Upper lobe of left lung (tissue), 6 donors: Measurements from ENCODE around the gene ZNF84. TPM values are rescaled to one million over a fixed set of nuclear protein-coding genes. Genes with fewer than 3 reads are reported as not detected.

Source experiments
- ATAC-seq, 2 donors: fragments of 200-7000 bp; cut with Tn5 transposase; one replicate each; pipeline ENCODE4 v1.9.1; 2022; ENCODE audit warnings: mild to moderate bottlenecking in 2 of 2, moderate library complexity in 2 of 2; ENCODE audit not compliant: low FRiP score in 2 of 2
- DNase-seq, 2 donors: peaks; one replicate each; pipeline ENCODE4 v3.0.0-alpha.2; 2019 to 2020
- H3K27ac ChIP-seq, 4 donors: fragments of 200-600 bp; sonication (generic); one replicate each; pipeline ENCODE4 v1.5.1; 2016 to 2019
- H3K27me3 ChIP-seq, 4 donors: fragments of 200-600 bp; sonication (generic); one replicate each; pipeline ENCODE4 v1.5.1; 2017 to 2019
- H3K36me3 ChIP-seq, 4 donors: fragments of 200-600 bp; sonication (generic); one replicate each; pipeline ENCODE4 v1.5.1; 2016 to 2019
- H3K4me1 ChIP-seq, 4 donors: fragments of 200-600 bp; sonication (generic); one replicate each; pipeline ENCODE4 v1.5.1; 2018 to 2019
- H3K4me3 ChIP-seq, 4 donors: fragments of 200-600 bp; sonication (generic); one replicate each; pipeline ENCODE4 v1.5.1; 2017 to 2019; ENCODE audit warnings: mild to moderate bottlenecking in 2 of 4, moderate library complexity in 1 of 4
- H3K9me3 ChIP-seq, 4 donors: fragments of 200-600 bp; sonication (generic); one replicate each; pipeline ENCODE4 v1.5.1; 2018 to 2019
- EP300 ChIP-seq, 4 donors: sonication (generic); formaldehyde crosslinking; IDR thresholded peaks; one replicate each; pipeline ENCODE4 v1.5.1; 2017; ENCODE audit warnings: antibody characterized with exemption in 4 of 4, control low read depth in 2 of 4
- POLR2A ChIP-seq, 4 donors: fragments of 450-650 bp; IDR thresholded peaks; one replicate each; pipeline ENCODE4 v1.5.1; 2016 to 2017; ENCODE audit warnings: antibody characterized with exemption in 4 of 4, mild to moderate bottlenecking in 2 of 4
- POLR2AphosphoS5 ChIP-seq, 2 donors: sonication (generic); formaldehyde crosslinking; IDR thresholded peaks; one replicate each; pipeline ENCODE4 v1.5.1; 2017; ENCODE audit warnings: antibody characterized with exemption in 2 of 2
- WGBS, 2 donors: methylation state at CpG; one replicate each; pipeline ENCODE4 v1.1.5; 2017 to 2018; 5-methylcytosine and 5-hydroxymethylcytosine counted together
- total RNA-seq, 6 donors: library from RNA; depleted of rRNA in 4 of 6; stranded (reverse); fragments of >200 nt in 4 of 6; gene quantifications; one replicate each; pipeline versions ENCODE4 v1.1.0 to v1.2.1, GENCODE V29; 2016 to 2021
- TF ChIP-seq, protein P1 (sequence below), 6 experiments: fragments of 450-650 bp in 4 of 6; fragments of 200-600 bp in 2 of 6; sonication (generic) in 2 of 6; IDR thresholded peaks; one replicate each; pipeline ENCODE4 v1.5.1; 2016 to 2019; ENCODE audit warnings: antibody characterized with exemption in 6 of 6
- donor health status: DM: no; HTN: no; CAD: no; lungs with moderate emphysema.
- donor health status: DM: no; HTN: yes; CAD: no; lungs with severe emphysema.

ZNF84 gene
- total RNA-seq, 6 donors from 2014 or later = 6.9 to 37.2 (median 18.3) TPM

- H3K4me1 ChIP-seq = peaks cover 9 to 12% (median 9%) of the 10 kb centered on the region in 4 donors
- peak in 1 of 4 donors; percentile 20 for TF ChIP-seq EP300 (IDR thresholded peaks at IDR 0.05)
- peak; percentile 46 to 65 for TF ChIP-seq POLR2AphosphoS5 (IDR thresholded peaks at IDR 0.05)
- peak in 3 of 4 donors; percentile 50 to 79 (median 74) for TF ChIP-seq POLR2A (IDR thresholded peaks at IDR 0.05)
- TF ChIP-seq, protein P1, sequence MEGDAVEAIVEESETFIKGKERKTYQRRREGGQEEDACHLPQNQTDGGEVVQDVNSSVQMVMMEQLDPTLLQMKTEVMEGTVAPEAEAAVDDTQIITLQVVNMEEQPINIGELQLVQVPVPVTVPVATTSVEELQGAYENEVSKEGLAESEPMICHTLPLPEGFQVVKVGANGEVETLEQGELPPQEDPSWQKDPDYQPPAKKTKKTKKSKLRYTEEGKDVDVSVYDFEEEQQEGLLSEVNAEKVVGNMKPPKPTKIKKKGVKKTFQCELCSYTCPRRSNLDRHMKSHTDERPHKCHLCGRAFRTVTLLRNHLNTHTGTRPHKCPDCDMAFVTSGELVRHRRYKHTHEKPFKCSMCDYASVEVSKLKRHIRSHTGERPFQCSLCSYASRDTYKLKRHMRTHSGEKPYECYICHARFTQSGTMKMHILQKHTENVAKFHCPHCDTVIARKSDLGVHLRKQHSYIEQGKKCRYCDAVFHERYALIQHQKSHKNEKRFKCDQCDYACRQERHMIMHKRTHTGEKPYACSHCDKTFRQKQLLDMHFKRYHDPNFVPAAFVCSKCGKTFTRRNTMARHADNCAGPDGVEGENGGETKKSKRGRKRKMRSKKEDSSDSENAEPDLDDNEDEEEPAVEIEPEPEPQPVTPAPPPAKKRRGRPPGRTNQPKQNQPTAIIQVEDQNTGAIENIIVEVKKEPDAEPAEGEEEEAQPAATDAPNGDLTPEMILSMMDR (IDR thresholded peaks at IDR 0.05) = peak; percentile 28 to 74 (median 62)
- peak within 1 kb of the TSS; percentile 95 to 98 (median 96) for H3K27ac ChIP-seq
- H3K9me3 ChIP-seq = peaks cover 53 to 79% (median 73%) of the 10 kb centered on the region in 4 donors
- DNase-seq (peak; percentile 96 to 98), ATAC-seq (peak; percentile 94 to 95)
- peaks cover 16 to 37% (median 31%) of the 10 kb centered on the region in 4 donors for H3K36me3 ChIP-seq
- H3K27me3 ChIP-seq = no peaks in the 10 kb centered on the region
- peak within 1 kb of the TSS; percentile 55 to 88 (median 74) for H3K4me3 ChIP-seq
- WGBS, 2 donors = 1% methylated on average over 27 to 64 of the region's 69 CpGs
These were observed 43.3 kb downstream of the ZNF84 start, which contains the start of gene ZNF140 for GRCh38 chr12:133080368-133081158. TSS of gene ZNF140 (plus strand) at chr12:133080923. CDS start at chr12:133081321, 398 bp downstream.

DNA sequence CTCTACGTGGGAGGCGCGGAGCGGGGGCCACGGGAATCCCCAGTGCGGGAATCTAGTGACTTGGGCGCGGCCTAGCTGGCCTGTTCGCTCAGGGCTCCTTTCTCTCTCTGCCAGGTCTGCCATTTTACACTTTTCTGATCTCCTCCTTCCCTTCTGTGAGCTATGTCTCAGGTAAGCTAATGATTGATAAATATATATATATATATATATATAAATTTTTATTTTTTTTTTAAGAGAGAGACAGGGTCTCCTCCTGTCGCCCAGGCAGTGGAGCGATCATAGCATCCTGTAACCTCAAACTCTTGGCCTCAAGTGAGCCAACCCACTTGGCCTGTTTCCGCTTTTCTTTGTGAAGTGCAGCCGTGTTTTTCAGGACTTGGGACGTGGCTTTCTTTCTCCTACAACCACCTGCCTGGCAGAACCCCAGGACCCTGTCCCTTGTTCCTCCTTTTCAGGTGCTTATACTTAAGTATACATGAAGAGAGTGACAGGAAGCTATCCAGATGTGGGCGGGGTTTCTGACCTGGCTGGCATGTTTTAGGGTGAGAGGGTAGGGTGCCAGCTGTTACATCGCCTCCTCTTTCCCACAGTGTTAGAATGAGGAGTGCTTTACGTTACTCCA lies 44.0 kb downstream of the ZNF84 start:
- H3K27me3 ChIP-seq = no peaks in the 10 kb centered on the region
- DNase-seq (peak in 1 of 2 donors; percentile 21), ATAC-seq (peak in 1 of 2 donors; percentile 38)
- TF ChIP-seq EP300 (IDR thresholded peaks at IDR 0.05) (no peak), POLR2A (IDR thresholded peaks at IDR 0.05) (no peak)
- TF ChIP-seq, protein P1 (IDR thresholded peaks at IDR 0.05) = no peak
- 30 to 33% methylated on average over 17 of the region's 17 CpGs for WGBS, 2 donors
- H3K27ac ChIP-seq = peak overlapping the region; percentile 95 to 98 (median 96)
- peaks cover 55 to 79% (median 74%) of the 10 kb centered on the region in 4 donors for H3K9me3 ChIP-seq
- peaks cover 9 to 12% (median 9%) of the 10 kb centered on the region in 4 donors for H3K4me1 ChIP-seq
- peak overlapping the region; percentile 55 to 88 (median 74) for H3K4me3 ChIP-seq
- H3K36me3 ChIP-seq = peaks cover 23 to 44% (median 38%) of the 10 kb centered on the region in 4 donors

GRCh38 chr12:133083345-133083744 lies 46.0 kb downstream of the ZNF84 start:
- 96 to 98% methylated on average over 6 of the region's 6 CpGs for WGBS, 2 donors
- Histone ChIP-seq H3K9me3 (peaks cover 65 to 81% (median 75%) of the 10 kb centered on the region in 4 donors), H3K36me3 (peaks cover 29 to 64% (median 56%) of the 10 kb centered on the region in 4 donors), H3K4me1 (peaks cover 9 to 12% (median 9%) of the 10 kb centered on the region in 4 donors), H3K4me3 (no peak overlapping the region), H3K27me3 (no peaks in the 10 kb centered on the region), H3K27ac (no peak overlapping the region)
- no peak for DNase-seq
- TF ChIP-seq POLR2AphosphoS5 (IDR thresholded peaks at IDR 0.05) (no peak), POLR2A (IDR thresholded peaks at IDR 0.05) (no peak), EP300 (IDR thresholded peaks at IDR 0.05) (no peak)
- TF ChIP-seq, protein P1 (IDR thresholded peaks at IDR 0.05) = no peak
- ATAC-seq = no peak

DNA sequence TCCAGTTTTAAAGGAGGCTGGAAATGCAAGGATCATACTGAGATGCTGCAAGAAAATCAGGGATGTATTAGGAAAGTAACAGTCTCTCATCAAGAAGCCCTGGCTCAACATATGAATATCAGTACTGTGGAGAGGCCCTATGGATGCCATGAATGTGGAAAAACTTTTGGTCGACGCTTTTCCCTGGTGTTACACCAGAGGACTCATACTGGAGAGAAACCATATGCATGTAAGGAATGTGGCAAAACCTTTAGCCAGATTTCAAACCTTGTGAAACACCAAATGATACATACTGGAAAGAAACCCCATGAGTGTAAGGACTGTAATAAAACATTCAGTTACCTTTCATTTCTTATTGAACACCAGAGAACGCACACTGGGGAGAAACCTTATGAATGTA lies 68.3 kb downstream of the ZNF84 start:
- no peak for ATAC-seq
- Histone ChIP-seq H3K27ac (no peak overlapping the region), H3K36me3 (peaks cover 8 to 82% (median 61%) of the 10 kb centered on the region in 4 donors), H3K4me1 (no peaks in the 10 kb centered on the region), H3K4me3 (no peak overlapping the region), H3K9me3 (peaks cover 99 to 100% (median 100%) of the 10 kb centered on the region in 4 donors), H3K27me3 (no peaks in the 10 kb centered on the region)
- TF ChIP-seq, protein P1 (IDR thresholded peaks at IDR 0.05) = no peak
- no peak for TF ChIP-seq POLR2A (IDR thresholded peaks at IDR 0.05)
- no peak for TF ChIP-seq POLR2AphosphoS5 (IDR thresholded peaks at IDR 0.05)
- TF ChIP-seq EP300 (IDR thresholded peaks at IDR 0.05) = no peak
- DNase-seq = no peak
- 97 to 98% methylated on average over 3 of the region's 3 CpGs for WGBS, 2 donors
